PC-9 (cell line): ENCODE data around the gene DLGAP3. TPM values are rescaled to one million over a fixed set of nuclear protein-coding genes. Genes with fewer than 3 reads are reported as not detected.
"Not testable (repeated sequence)": the region's sequence is repeated elsewhere in the genome, so short reads cannot be mapped to it uniquely, and the experiment has no call there.

Experiments
- BruUV-seq: library from RNA; stranded (reverse); fragments of 400-500 nt; replicated peaks from 2 replicates; lab custom pipeline; 2021; lab: Mats Ljungman, UMichigan
- CTCF ChIA-PET: fragments of 300-600 bp; sonication (Branson Sonifier 250); formaldehyde crosslinking; loops from one replicate; lab custom pipeline; 2022; ENCODE audit warnings: antibody characterized with exemption; lab: Charles Lee
- POLR2A ChIA-PET: fragments of 300-600 bp; sonication (Branson Sonifier 250); formaldehyde crosslinking; loops from one replicate; lab custom pipeline; 2022; ENCODE audit warnings: antibody characterized with exemption; ENCODE audit not compliant: unreplicated experiment; lab: Charles Lee
- DNase-seq, 2 experiments: peaks; one replicate each; pipeline versions ENCODE4 v3.0.0 to v3.0.0-alpha.2; 2015 to 2022; ENCODE audit warnings: mixed read lengths in 1 of 2
- H2AFZ ChIP-seq: fragments of 200-600 bp; sonication (generic); 2 replicates; pipeline ENCODE4 v1.8.1; 2017; ENCODE audit warnings: antibody characterized with exemption
- H3F3A ChIP-seq: fragments of 200-600 bp; sonication (generic); 2 replicates; pipeline ENCODE4 v1.8.1; 2017; ENCODE audit warnings: antibody characterized with exemption, mild to moderate bottlenecking, low read depth; ENCODE audit not compliant: insufficient read depth
- H3K27ac ChIP-seq: fragments of 200-600 bp; sonication (generic); 2 replicates; pipeline ENCODE4 v1.6.1; 2016; ENCODE audit warnings: mixed run types
- H3K27me3 ChIP-seq: fragments of 200-600 bp; sonication (generic); 2 replicates; pipeline ENCODE4 v1.6.1; 2016; ENCODE audit warnings: low read depth, mixed run types; ENCODE audit not compliant: insufficient read depth
- H3K36me3 ChIP-seq: fragments of 200-600 bp; sonication (generic); 2 replicates; pipeline ENCODE4 v1.6.1; 2016; ENCODE audit warnings: low read depth, mixed run types
- H3K4me1 ChIP-seq: fragments of 200-600 bp; sonication (generic); replicated peaks from 2 replicates; pipeline ENCODE4 v1.6.1; 2016; ENCODE audit warnings: mixed run types; ENCODE audit not compliant: insufficient read depth
- H3K4me2 ChIP-seq: fragments of 200-600 bp; sonication (generic); 2 replicates; pipeline ENCODE4 v1.6.1; 2017; ENCODE audit warnings: mixed run types
- H3K4me3 ChIP-seq: fragments of 200-600 bp; sonication (generic); 2 replicates; pipeline ENCODE4 v1.6.1; 2016; ENCODE audit warnings: mixed run types
- H3K79me2 ChIP-seq: fragments of 200-600 bp; sonication (generic); 2 replicates; pipeline ENCODE4 v1.6.1; 2017; ENCODE audit warnings: low read depth, mixed run types
- H3K9me2 ChIP-seq: fragments of 200-600 bp; sonication (generic); 2 replicates; pipeline ENCODE4 v1.8.1; 2017; ENCODE audit warnings: mild to moderate bottlenecking; ENCODE audit not compliant: insufficient read depth
- H3K9me3 ChIP-seq: fragments of 200-600 bp; sonication (generic); 2 replicates; pipeline ENCODE4 v1.8.1; 2016; ENCODE audit warnings: low read depth; ENCODE audit not compliant: insufficient read depth
- H4K20me1 ChIP-seq: fragments of 200-600 bp; sonication (generic); 2 replicates; pipeline ENCODE4 v1.8.1; 2017; ENCODE audit not compliant: insufficient read depth
- CTCF ChIP-seq: fragments of 200-600 bp; sonication (generic); conservative IDR thresholded peaks from 2 replicates; pipeline ENCODE4 v1.6.1; 2017; ENCODE audit warnings: mixed run types, antibody characterized with exemption, mild to moderate bottlenecking, moderate library complexity
- EZH2 ChIP-seq: fragments of 200-600 bp; sonication (generic); IDR thresholded peaks from 2 replicates; pipeline ENCODE4 v1.8.0; 2017; ENCODE audit warnings: antibody characterized with exemption, low read depth
- intact Hi-C: fragments of 100-400 bp; cut with micrococcal nuclease; formaldehyde crosslinking; loops from one replicate; pipeline ENCODE4 v1.10.0; 2022; ENCODE audit not compliant: unreplicated experiment
- total RNA-seq: library from RNA; stranded (reverse); gene quantifications from 2 replicates; pipeline ENCODE4 v1.2.3, GENCODE V29; 2021

The DLGAP3 gene
- total RNA-seq, 1 experiment from 2014 or later: not detected

- H4K20me1 ChIP-seq: no peaks in the 10 kb centered on the region
- 0 out of 2 replicates have a peak, but pooled peaks cover 6% of the 10 kb centered on the region for H3K9me3 ChIP-seq
- DNase-seq: peak; percentile 9 to 43
- no peaks in the 10 kb centered on the region for H3K79me2 ChIP-seq
- H3K4me1 ChIP-seq: no peaks in the 10 kb centered on the region
- no peak overlapping the region for H3K4me2 ChIP-seq
- H3K27ac ChIP-seq: no peak overlapping the region
- H3K9me2 ChIP-seq: no peaks in the 10 kb centered on the region
- ChIA-PET CTCF (no interaction called here), POLR2A (interaction anchor here (0.7 kb wide), 1 partner anchor 227 kb away, joined by 3 read pairs; no protein-coding TSS in a partner anchor)
- H3K27me3 ChIP-seq: peaks cover 13% of the 10 kb centered on the region
- intact Hi-C loops: no loop called here
- no peak overlapping the region for H3K4me3 ChIP-seq
- no peak overlapping the region for H2AFZ ChIP-seq
- no TSS peak for BruUV-seq
- no peak for TF ChIP-seq CTCF
- no peak for TF ChIP-seq EZH2
- no peaks in the 10 kb centered on the region for H3K36me3 ChIP-seq
- 0 out of 2 replicates have a peak, but pooled peaks cover 5% of the 10 kb centered on the region for H3F3A ChIP-seq
Observed at GRCh38 chr1:34970829-34971228, 41.4 kb upstream of the DLGAP3 start.

GRCh38 chr1:34970220-34970735 lies 40.8 kb upstream of the DLGAP3 start:
- no peak overlapping the region for H2AFZ ChIP-seq
- no peaks in the 10 kb centered on the region for H3K9me2 ChIP-seq
- H3K79me2 ChIP-seq: no peaks in the 10 kb centered on the region
- ChIA-PET CTCF (no interaction called here), POLR2A (no interaction called here)
- TF ChIP-seq EZH2: no peak
- TF ChIP-seq CTCF: no peak
- 0 out of 2 replicates have a peak, but pooled peaks cover 6% of the 10 kb centered on the region for H3K9me3 ChIP-seq
- DNase-seq: no peak
- no peak overlapping the region for H3K4me2 ChIP-seq
- H3K4me3 ChIP-seq: no peak overlapping the region
- no peaks in the 10 kb centered on the region for H3K4me1 ChIP-seq
- intact Hi-C loops: no loop called here
- 0 out of 2 replicates have a peak, but pooled peaks cover 5% of the 10 kb centered on the region for H3F3A ChIP-seq
- no TSS peak for BruUV-seq
- no peaks in the 10 kb centered on the region for H4K20me1 ChIP-seq
- H3K36me3 ChIP-seq: no peaks in the 10 kb centered on the region
- peaks cover 13% of the 10 kb centered on the region for H3K27me3 ChIP-seq
- H3K27ac ChIP-seq: no peak overlapping the region

DNA sequence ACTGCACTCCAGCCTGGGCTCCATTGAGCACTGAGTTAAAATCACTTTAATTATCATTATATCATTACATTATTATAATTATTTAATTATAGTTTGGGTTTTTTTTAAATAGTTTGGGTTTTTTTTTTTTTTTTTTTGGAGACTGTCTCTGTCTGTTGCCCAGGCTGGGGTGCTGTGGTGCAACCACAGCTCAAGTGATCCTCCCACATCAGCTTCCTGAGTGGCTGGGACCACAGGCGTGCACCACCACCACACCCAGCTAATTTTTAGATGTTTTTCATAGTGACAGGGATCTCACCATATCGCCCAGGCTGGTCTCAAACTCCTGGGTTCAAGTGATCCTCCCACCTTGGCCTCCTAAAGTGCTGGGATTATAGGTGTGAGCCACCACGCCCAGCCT lies 38.8 kb upstream of the DLGAP3 start:
- H3K27ac ChIP-seq, H3K4me1 ChIP-seq, H3K36me3 ChIP-seq, H4K20me1 ChIP-seq, H3K4me3 ChIP-seq, CTCF ChIA-PET, intact Hi-C loops, H3F3A ChIP-seq, H3K4me2 ChIP-seq, H2AFZ ChIP-seq, DNase-seq, BruUV-seq, H3K9me3 ChIP-seq, H3K9me2 ChIP-seq, POLR2A ChIA-PET, H3K79me2 ChIP-seq: not testable (repeated sequence)
- H3K27me3 ChIP-seq: peaks cover 26% of the 10 kb centered on the region

DNA sequence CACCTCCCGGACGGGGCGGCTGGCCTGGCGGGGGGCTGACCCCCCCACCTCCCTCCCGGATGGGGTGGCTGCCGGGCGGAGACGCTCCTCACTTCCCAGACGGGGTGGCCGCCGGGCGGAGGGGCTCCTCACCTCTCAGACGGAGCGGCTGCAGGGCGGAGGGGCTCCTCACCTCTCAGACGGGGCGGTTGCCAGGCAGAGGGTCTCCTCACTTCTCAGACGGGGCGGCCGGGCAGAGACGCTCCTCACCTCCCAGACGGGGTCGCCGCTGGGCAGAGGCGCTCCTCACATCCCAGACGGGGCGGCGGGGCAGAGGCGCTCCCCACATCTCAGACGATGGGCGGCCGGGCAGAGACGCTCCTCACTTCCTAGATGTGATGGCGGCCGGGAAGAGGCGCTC lies 38.2 kb upstream of the DLGAP3 start:
- H3F3A ChIP-seq, POLR2A ChIA-PET, H3K9me2 ChIP-seq, H4K20me1 ChIP-seq, H3K27ac ChIP-seq, H3K79me2 ChIP-seq, H3K36me3 ChIP-seq, BruUV-seq, CTCF ChIA-PET, H3K9me3 ChIP-seq, H3K4me2 ChIP-seq, H3K4me3 ChIP-seq, H3K4me1 ChIP-seq, intact Hi-C loops, H2AFZ ChIP-seq, DNase-seq: not testable (repeated sequence)
- peaks cover 30% of the 10 kb centered on the region for H3K27me3 ChIP-seq
